SK-N-SH treated with all-trans-retinoic acid at 6 μM for 48 hours (cell line): ENCODE results near the gene ALDH4A1.

ENCODE experiments used
- ATAC-seq: fragments of 200-7000 bp; cut with Tn5 transposase; 3 replicates; pipeline ENCODE4 v1.9.1; 2020; ENCODE audit warnings: mild to moderate bottlenecking, moderate library complexity
- BACH2 ChIP-seq: fragments of 250-450 bp; sonication (Bioruptor Pico); IDR thresholded peaks from 2 replicates; pipeline ENCODE4 v1.9.0; 2021; ENCODE audit warnings: mild to moderate bottlenecking, borderline replicate concordance
- CSDC2 ChIP-seq: fragments of 250-450 bp; sonication (Bioruptor Pico); IDR thresholded peaks from 2 replicates; pipeline ENCODE4 v1.5.0; 2020; ENCODE audit warnings: mild to moderate bottlenecking, moderate library complexity
- GLIS3 ChIP-seq: fragments of 250-450 bp; sonication (Bioruptor Pico); IDR thresholded peaks from 2 replicates; pipeline ENCODE4 v1.5.0; 2020; ENCODE audit warnings: mild to moderate bottlenecking, moderate library complexity
- OSR1 ChIP-seq: fragments of 250-450 bp; sonication (Bioruptor Pico); IDR thresholded peaks from 2 replicates; pipeline ENCODE4 v1.8.0; 2022; ENCODE audit warnings: moderate library complexity, mild to moderate bottlenecking, inconsistent platforms
- POU6F1 ChIP-seq: fragments of 250-450 bp; sonication (Bioruptor Pico); IDR thresholded peaks from 2 replicates; pipeline ENCODE4 v1.8.0; 2021; ENCODE audit warnings: low read depth, mild to moderate bottlenecking, moderate library complexity, borderline replicate concordance
- PPARA ChIP-seq: fragments of 250-450 bp; sonication (Bioruptor Pico); IDR thresholded peaks from 2 replicates; pipeline ENCODE4 v1.5.0; 2020; ENCODE audit warnings: mild to moderate bottlenecking, borderline replicate concordance
- RARB ChIP-seq: fragments of 250-450 bp; sonication (Bioruptor Pico); IDR thresholded peaks from 2 replicates; pipeline ENCODE4 v1.8.0; 2021; ENCODE audit warnings: mild to moderate bottlenecking, moderate library complexity
- SNAI2 ChIP-seq: fragments of 250-450 bp; sonication (Bioruptor Pico); IDR thresholded peaks from 2 replicates; pipeline ENCODE4 v1.5.0; 2020; ENCODE audit warnings: mild to moderate bottlenecking, moderate library complexity
- TCF4 ChIP-seq: fragments of 250-450 bp; sonication (Bioruptor Pico); IDR thresholded peaks from 2 replicates; pipeline ENCODE4 v1.8.0; 2021; ENCODE audit warnings: mild to moderate bottlenecking, moderate library complexity, borderline replicate concordance
- TOX ChIP-seq: fragments of 250-450 bp; sonication (Bioruptor Pico); IDR thresholded peaks from 2 replicates; pipeline ENCODE4 v1.8.0; 2021; ENCODE audit warnings: mild to moderate bottlenecking, moderate library complexity, borderline replicate concordance
- TSHZ2 ChIP-seq: fragments of 250-450 bp; sonication (Bioruptor Pico); IDR thresholded peaks from 2 replicates; pipeline ENCODE4 v1.5.0; 2020; ENCODE audit warnings: mild to moderate bottlenecking, moderate library complexity
- ZC3H10 ChIP-seq: fragments of 250-450 bp; sonication (Bioruptor Pico); IDR thresholded peaks from 2 replicates; pipeline ENCODE4 v1.5.1; 2021; ENCODE audit warnings: mild to moderate bottlenecking, moderate library complexity
- ZFP3 ChIP-seq: fragments of 250-450 bp; sonication (Bioruptor Pico); IDR thresholded peaks from 2 replicates; pipeline ENCODE4 v1.5.0; 2020; ENCODE audit warnings: mild to moderate bottlenecking, moderate library complexity
- ZFP30 ChIP-seq: fragments of 450-650 bp; formaldehyde crosslinking; IDR thresholded peaks from 2 replicates; pipeline ENCODE4 v1.5.0; 2022; ENCODE audit warnings: mild to moderate bottlenecking, moderate library complexity
- ZNF565 ChIP-seq: fragments of 450-650 bp; formaldehyde crosslinking; conservative IDR thresholded peaks from 2 replicates; pipeline ENCODE4 v1.5.0; 2020; ENCODE audit warnings: low read depth, mild to moderate bottlenecking, moderate library complexity
- ZNF8 ChIP-seq: fragments of 450-650 bp; formaldehyde crosslinking; IDR thresholded peaks from 2 replicates; pipeline ENCODE4 v1.5.0; 2020; ENCODE audit warnings: mild to moderate bottlenecking, moderate library complexity
- TF ChIP-seq, protein P1 (sequence below): fragments of 250-450 bp; sonication (Bioruptor Pico); IDR thresholded peaks from 2 replicates; pipeline ENCODE4 v1.5.1; 2020; ENCODE audit warnings: low read depth, mild to moderate bottlenecking, moderate library complexity

The ALDH4A1 gene

GRCh38 chr1:18891426-18891780 is 11.0 kb downstream of the ALDH4A1 start:
- no peak for TF ChIP-seq ZNF565 (CRISPR knock-in tag)
- TF ChIP-seq TCF4: no peak
- TF ChIP-seq TSHZ2 (CRISPR knock-in tag): no peak
- no peak for TF ChIP-seq ZFP30 (CRISPR knock-in tag)
- no peak for TF ChIP-seq RARB
- no peak for TF ChIP-seq PPARA (CRISPR knock-in tag)
- TF ChIP-seq, all 23 proteins: peak for 0
- no peak for ATAC-seq

DNA sequence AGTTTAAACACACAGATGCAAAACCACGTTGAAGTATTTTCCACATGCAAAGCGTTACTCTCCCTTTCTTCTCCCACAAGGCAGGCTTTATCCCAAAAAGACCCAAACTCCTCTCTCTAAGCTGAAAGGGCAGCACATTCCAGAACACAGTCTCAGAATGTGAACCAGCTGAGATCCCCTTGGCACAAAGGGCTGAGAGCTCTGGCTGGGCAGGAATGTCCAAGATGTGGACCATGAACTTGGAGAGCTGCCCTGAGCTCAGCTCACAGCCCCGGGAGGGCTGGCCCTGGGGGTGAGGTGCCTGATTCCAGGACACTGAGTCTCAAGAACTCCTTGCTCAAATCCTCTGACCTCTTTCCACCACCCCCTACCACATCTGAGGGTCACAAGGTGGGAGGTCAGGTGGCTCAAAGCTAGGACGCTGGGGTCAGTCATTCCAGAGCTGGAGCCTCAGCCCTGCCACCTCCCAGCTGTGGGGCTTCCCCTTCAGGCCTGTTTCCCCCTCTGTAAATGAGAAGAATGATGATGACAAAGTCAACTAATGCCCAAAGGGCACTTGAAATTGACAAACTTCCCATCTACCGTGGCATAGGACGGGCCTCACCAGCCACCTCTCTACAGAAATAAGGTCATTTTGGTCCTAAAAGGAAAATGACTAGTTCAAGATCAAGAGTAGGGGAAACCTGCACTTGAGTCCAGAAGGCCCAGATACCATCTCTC is 11.5 kb downstream of the ALDH4A1 start:
- ATAC-seq: peak; percentile 69
- TF ChIP-seq PPARA (CRISPR knock-in tag): no peak
- no peak for TF ChIP-seq ZNF8 (CRISPR knock-in tag)
- TF ChIP-seq POU6F1 (CRISPR knock-in tag): no peak
- no peak for TF ChIP-seq GLIS3 (CRISPR knock-in tag)
- no peak for TF ChIP-seq OSR1 (CRISPR knock-in tag)
- TF ChIP-seq TSHZ2 (CRISPR knock-in tag): no peak
- TF ChIP-seq, protein P1, sequence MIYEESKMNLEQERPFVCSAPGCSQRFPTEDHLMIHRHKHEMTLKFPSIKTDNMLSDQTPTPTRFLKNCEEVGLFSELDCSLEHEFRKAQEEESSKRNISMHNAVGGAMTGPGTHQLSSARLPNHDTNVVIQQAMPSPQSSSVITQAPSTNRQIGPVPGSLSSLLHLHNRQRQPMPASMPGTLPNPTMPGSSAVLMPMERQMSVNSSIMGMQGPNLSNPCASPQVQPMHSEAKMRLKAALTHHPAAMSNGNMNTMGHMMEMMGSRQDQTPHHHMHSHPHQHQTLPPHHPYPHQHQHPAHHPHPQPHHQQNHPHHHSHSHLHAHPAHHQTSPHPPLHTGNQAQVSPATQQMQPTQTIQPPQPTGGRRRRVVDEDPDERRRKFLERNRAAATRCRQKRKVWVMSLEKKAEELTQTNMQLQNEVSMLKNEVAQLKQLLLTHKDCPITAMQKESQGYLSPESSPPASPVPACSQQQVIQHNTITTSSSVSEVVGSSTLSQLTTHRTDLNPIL (CRISPR knock-in tag): no peak
- no peak for TF ChIP-seq CSDC2 (CRISPR knock-in tag)
- no peak for TF ChIP-seq ZC3H10
- no peak for TF ChIP-seq ZFP30 (CRISPR knock-in tag)
- TF ChIP-seq BACH2 (CRISPR knock-in tag): no peak

- peak; percentile 64 for ATAC-seq
- TF ChIP-seq ZFP3 (CRISPR knock-in tag): no peak
- TF ChIP-seq SNAI2 (CRISPR knock-in tag): no peak
- no peak for TF ChIP-seq TOX (CRISPR knock-in tag)
- TF ChIP-seq POU6F1 (CRISPR knock-in tag): no peak
- TF ChIP-seq RARB: no peak
- TF ChIP-seq, protein P1 (CRISPR knock-in tag): no peak
These were observed 16.4 kb downstream of the ALDH4A1 start for GRCh38 chr1:18886003-18886335.
